GM23248 (cell line): ENCODE results near the gene RNF31.

Source experiments
- EZH2 ChIP-seq: fragments of 200-600 bp; sonication (generic); IDR thresholded peaks from 2 replicates; pipeline ENCODE4 v1.6.1; 2018; ENCODE audit warnings: antibody characterized with exemption, mild to moderate bottlenecking; ENCODE audit not compliant: insufficient read depth, poor library complexity, severe bottlenecking
- EZH2phosphoT487 ChIP-seq: fragments of 200-600 bp; sonication (generic); IDR thresholded peaks from 2 replicates; pipeline ENCODE4 v1.6.1; 2018; ENCODE audit warnings: antibody characterized with exemption, moderate library complexity, mild to moderate bottlenecking, low read depth; ENCODE audit not compliant: insufficient read depth

DNA sequence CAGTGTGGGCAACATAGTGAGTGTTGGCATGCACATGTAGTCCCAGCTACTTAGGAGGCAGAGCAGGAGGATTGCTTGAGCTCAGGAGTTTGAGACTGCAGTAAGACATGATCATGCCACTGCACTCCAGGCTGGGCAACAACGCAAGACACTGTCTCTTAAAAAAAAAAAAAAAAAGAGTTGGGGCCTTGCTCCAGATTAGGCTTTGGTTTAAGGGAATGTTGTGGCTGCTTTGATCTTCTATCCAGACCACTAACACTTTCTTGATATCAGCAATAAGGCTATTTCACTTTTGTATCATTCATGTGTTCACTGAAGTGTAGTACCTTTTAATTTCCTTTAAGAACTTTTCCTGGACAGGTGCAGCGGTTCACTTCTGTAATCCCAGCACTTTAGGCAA is 19.6 kb upstream of the RNF31 start:
- no peak for TF ChIP-seq EZH2
- no peak for TF ChIP-seq EZH2phosphoT487
